ENCODE measurements around the gene NPAS2. TPM values are rescaled to one million over a fixed set of nuclear protein-coding genes. Genes with fewer than 3 reads are reported as not detected.

Gene NPAS2
- total RNA-seq, 1 donor from 2014 or later, result 11.4 TPM

- ATAC-seq (peak; percentile 77), DNase-seq (peak; percentile 71)
- H3K36me3 ChIP-seq, result no peaks in the 10 kb centered on the region
- H3K4me3 ChIP-seq, result peak overlapping the region; percentile 8
- no peaks in the 10 kb centered on the region for H3K4me1 ChIP-seq
- TF ChIP-seq CTCF (IDR thresholded peaks at IDR 0.05), result no peak
- H3K27ac ChIP-seq, result peak overlapping the region; percentile 42
- no peaks in the 10 kb centered on the region for H3K27me3 ChIP-seq
- no peaks in the 10 kb centered on the region for H3K9me3 ChIP-seq
- intact Hi-C loops (cut with DNase I), result no loop called here
These were observed 55.7 kb downstream of the NPAS2 start for GRCh38 chr2:100875516-100876230.

- intact Hi-C loops (cut with DNase I), result no loop called here
These were observed 56.4 kb downstream of the NPAS2 start for GRCh38 chr2:100876231-100876860.

GRCh38 chr2:100877555-100877954 is 57.6 kb downstream of the NPAS2 start:
- intact Hi-C loops (cut with DNase I), result no loop called here
- no peak for TF ChIP-seq CTCF (IDR thresholded peaks at IDR 0.05)
- Histone ChIP-seq H3K36me3 (no peaks in the 10 kb centered on the region), H3K27me3 (no peaks in the 10 kb centered on the region), H3K27ac (no peak overlapping the region), H3K9me3 (no peaks in the 10 kb centered on the region), H3K4me3 (no peak overlapping the region), H3K4me1 (no peaks in the 10 kb centered on the region)
- ATAC-seq (no peak), DNase-seq (no peak)

More at GRCh38 chr2:100876231-100876860, 56.4 kb downstream of the NPAS2 start:
- ATAC-seq (no peak), DNase-seq (no peak)
- Histone ChIP-seq H3K27ac (no peak overlapping the region), H3K36me3 (no peaks in the 10 kb centered on the region), H3K4me3 (no peak overlapping the region), H3K9me3 (no peaks in the 10 kb centered on the region), H3K27me3 (no peaks in the 10 kb centered on the region), H3K4me1 (no peaks in the 10 kb centered on the region)
- TF ChIP-seq CTCF (IDR thresholded peaks at IDR 0.05), result no peak

GRCh38 chr2:100878000-100878791 is 58.3 kb downstream of the NPAS2 start:
- Histone ChIP-seq H3K27ac (no peak overlapping the region), H3K27me3 (no peaks in the 10 kb centered on the region), H3K9me3 (no peaks in the 10 kb centered on the region), H3K4me3 (no peak overlapping the region), H3K36me3 (no peaks in the 10 kb centered on the region), H3K4me1 (peaks cover 3% of the 10 kb centered on the region)
- no peak for TF ChIP-seq CTCF (IDR thresholded peaks at IDR 0.05)
- intact Hi-C loops (cut with DNase I), result no loop called here
- no peak for ATAC-seq
- DNase-seq, result no peak

GRCh38 chr2:100879296-100879695 is 59.4 kb downstream of the NPAS2 start:
- no peak for TF ChIP-seq CTCF (IDR thresholded peaks at IDR 0.05)
- no peak overlapping the region for H3K4me3 ChIP-seq
- no peaks in the 10 kb centered on the region for H3K36me3 ChIP-seq
- H3K4me1 ChIP-seq, result peaks cover 8% of the 10 kb centered on the region
- intact Hi-C loops (cut with DNase I), result no loop called here
- H3K9me3 ChIP-seq, result no peaks in the 10 kb centered on the region
- DNase-seq (no peak), ATAC-seq (no peak)
- H3K27ac ChIP-seq, result no peak overlapping the region
- no peaks in the 10 kb centered on the region for H3K27me3 ChIP-seq

All from upper lobe of right lung (tissue), 1 donor.